H1 (cell line): Measurements from ENCODE around the gene DNAJC10. TPM values are rescaled to one million over a fixed set of nuclear protein-coding genes. Genes with fewer than 3 reads are reported as not detected.

Experiments used
- CTCF ChIA-PET: fragments of 300-600 bp; sonication (Branson Sonifier 250); formaldehyde crosslinking; loops from one replicate; lab custom pipeline; 2021; ENCODE audit not compliant: partially characterized antibody; lab: Charles Lee
- POLR2A ChIA-PET: fragments of 300-600 bp; sonication (Branson Sonifier 250); formaldehyde crosslinking; loops from one replicate; lab custom pipeline; 2021; ENCODE audit warnings: inconsistent platforms; ENCODE audit not compliant: partially characterized antibody; lab: Charles Lee
- DNase-seq, 2 experiments: peaks; one replicate each; pipeline versions ENCODE4 v3.0.0 to v3.0.0-alpha.2; 2010 to 2022; ENCODE audit warnings: low spot score in 2 of 2, low read depth in 1 of 2, mixed read lengths in 1 of 2
- FAIRE-seq: peaks from 2 replicates; lab custom pipeline; 2011; peaks lifted over from hg19 to GRCh38; lab: Jason Lieb, UNC
- H2AFZ ChIP-seq: 2 replicates; pipeline ENCODE4 v1.8.1; 2012; ENCODE audit warnings: low read length, inconsistent platforms
- H2AK5ac ChIP-seq: 2 replicates; pipeline ENCODE4 v1.6.1; 2013; ENCODE audit warnings: low read depth, low read length
- H2BK120ac ChIP-seq: replicated peaks from 2 replicates; pipeline ENCODE3; 2013; ENCODE audit warnings: low read depth, low read length, inconsistent platforms
- H2BK12ac ChIP-seq: 2 replicates; pipeline ENCODE4 v1.6.1; 2013; ENCODE audit warnings: low read depth, low read length
- H2BK15ac ChIP-seq: 2 replicates; pipeline ENCODE4 v1.6.1; 2013; ENCODE audit warnings: low read length
- H2BK20ac ChIP-seq: 2 replicates; pipeline ENCODE4 v1.6.1; 2013; ENCODE audit warnings: low read length
- H2BK5ac ChIP-seq: 2 replicates; pipeline ENCODE4 v1.6.1; 2013; ENCODE audit warnings: low read depth, low read length
- H3K14ac ChIP-seq: 2 replicates; pipeline ENCODE4 v1.6.1; 2013; ENCODE audit warnings: inconsistent platforms; ENCODE audit not compliant: insufficient read length
- H3K18ac ChIP-seq: 2 replicates; pipeline ENCODE4 v1.6.1; 2013; ENCODE audit warnings: low read length; ENCODE audit errors: extremely low read depth
- H3K23ac ChIP-seq: 2 replicates; pipeline ENCODE4 v1.6.1; 2013; ENCODE audit warnings: inconsistent platforms; ENCODE audit not compliant: insufficient read length
- H3K23me2 ChIP-seq: 2 replicates; pipeline ENCODE4 v1.6.1; 2013; ENCODE audit warnings: low read depth, low read length
- H3K27ac ChIP-seq: 2 replicates; pipeline ENCODE4 v1.6.1; 2011; ENCODE audit warnings: low read depth, low read length, inconsistent platforms
- H3K27me3 ChIP-seq, 4 experiments: replicated peaks in 1 of 4; 1 replicate in 1 of 4; 2 replicates in 3 of 4; pipeline versions ENCODE4 v1.6.1 to v1.8.1; 2011 to 2013; ENCODE audit warnings: low read length in 3 of 4, mild to moderate bottlenecking in 3 of 4, inconsistent platforms in 2 of 4, mixed read lengths in 2 of 4, moderate library complexity in 1 of 4; ENCODE audit not compliant: control insufficient read depth in 3 of 4, insufficient read depth in 3 of 4; ENCODE audit errors: extremely low read depth in 1 of 4
- H3K36me3 ChIP-seq, 4 experiments: 2 replicates each; pipeline versions ENCODE4 v1.6.1 to v1.8.1; 2011 to 2013; ENCODE audit warnings: mild to moderate bottlenecking in 4 of 4, low read length in 3 of 4, moderate library complexity in 2 of 4, control low read depth in 1 of 4, inconsistent platforms in 1 of 4; ENCODE audit not compliant: insufficient read depth in 4 of 4, control insufficient read depth in 2 of 4
- H3K4ac ChIP-seq: replicated peaks from 2 replicates; pipeline ENCODE3; 2013; ENCODE audit warnings: low read length, low read depth, mixed read lengths, inconsistent platforms; ENCODE audit not compliant: insufficient read length
- H3K4me1 ChIP-seq, 4 experiments: replicated peaks in 1 of 4; 1 replicate in 1 of 4; 2 replicates in 3 of 4; pipeline versions ENCODE4 v1.6.1 to v1.8.1; 2011 to 2013; ENCODE audit warnings: low read length in 3 of 4, inconsistent platforms in 2 of 4, mixed read lengths in 1 of 4; ENCODE audit not compliant: insufficient read depth in 4 of 4, control insufficient read depth in 3 of 4
- H3K4me2 ChIP-seq, 2 experiments: 2 replicates each; pipeline versions ENCODE4 v1.6.1 to v1.8.1; 2011 to 2013; ENCODE audit warnings: low read depth in 2 of 2, low read length in 2 of 2, control low read depth in 1 of 2, inconsistent platforms in 1 of 2, mild to moderate bottlenecking in 1 of 2; ENCODE audit not compliant: insufficient read depth in 1 of 2
- H3K4me3 ChIP-seq, 4 experiments: fragments of 200-600, 300-600 bp in 1 of 4; sonication (generic), shearing (Covaris generic), sonication (Bioruptor Twin) in 1 of 4; 2 replicates each; pipeline versions ENCODE4 v1.5.1 to v1.8.1; 2011 to 2016; ENCODE audit warnings: low read length in 4 of 4, low read depth in 3 of 4, control low read depth in 2 of 4, inconsistent platforms in 2 of 4, mild to moderate bottlenecking in 2 of 4, mixed read lengths in 1 of 4, moderate library complexity in 1 of 4; ENCODE audit not compliant: insufficient read depth in 2 of 4; ENCODE audit errors: extremely low read depth in 1 of 4
- H3K56ac ChIP-seq: replicated peaks from 2 replicates; pipeline ENCODE3; 2013; ENCODE audit warnings: low read depth, mild to moderate bottlenecking, mixed read lengths, low read length, inconsistent platforms; ENCODE audit not compliant: insufficient read length
- H3K79me1 ChIP-seq: 2 replicates; pipeline ENCODE4 v1.6.1; 2013; ENCODE audit warnings: low read depth, low read length, control low read depth
- H3K79me2 ChIP-seq, 2 experiments: 2 replicates each; pipeline versions ENCODE4 v1.6.1 to v1.8.1; 2012 to 2013; ENCODE audit warnings: low read length in 2 of 2, mild to moderate bottlenecking in 2 of 2, inconsistent platforms in 1 of 2; ENCODE audit not compliant: insufficient read depth in 2 of 2, control insufficient read depth in 1 of 2
- H3K9ac ChIP-seq, 4 experiments: replicated peaks in 1 of 4; 1 replicate in 1 of 4; 2 replicates in 3 of 4; pipeline versions ENCODE4 v1.6.1 to v1.8.1; 2011 to 2013; ENCODE audit warnings: low read depth in 3 of 4, low read length in 3 of 4, control low read depth in 2 of 4, mild to moderate bottlenecking in 2 of 4, moderate library complexity in 2 of 4, inconsistent platforms in 1 of 4; ENCODE audit errors: extremely low read depth in 1 of 4
- H3K9me3 ChIP-seq, 2 experiments: 2 replicates each; pipeline versions ENCODE4 v1.6.1 to v1.8.1; 2012 to 2013; ENCODE audit warnings: mild to moderate bottlenecking in 2 of 2, moderate library complexity in 2 of 2, control low read depth in 1 of 2, inconsistent platforms in 1 of 2, low read depth in 1 of 2, low read length in 1 of 2, mixed read lengths in 1 of 2; ENCODE audit not compliant: insufficient read depth in 2 of 2
- H4K20me1 ChIP-seq, 2 experiments: replicated peaks in 1 of 2; 2 replicates each; pipeline versions ENCODE3 to v1.8.1; 2011 to 2013; ENCODE audit warnings: inconsistent platforms in 2 of 2, low read length in 2 of 2, mild to moderate bottlenecking in 1 of 2; ENCODE audit not compliant: insufficient read depth in 2 of 2, control insufficient read depth in 1 of 2
- H4K5ac ChIP-seq: 2 replicates; pipeline ENCODE4 v1.6.1; 2013; ENCODE audit warnings: low read length, low read depth, mixed read lengths, inconsistent platforms; ENCODE audit not compliant: insufficient read length
- H4K8ac ChIP-seq: 2 replicates; pipeline ENCODE4 v1.8.0; 2013; ENCODE audit warnings: mild to moderate bottlenecking, moderate library complexity, low read length, inconsistent platforms; ENCODE audit not compliant: insufficient read depth; ENCODE audit errors: extremely low read depth
- H4K91ac ChIP-seq: replicated peaks from 2 replicates; pipeline ENCODE3; 2013; ENCODE audit warnings: low read length, mixed read lengths, inconsistent platforms; ENCODE audit not compliant: insufficient read length
- JUN ChIP-seq: IDR thresholded peaks from 2 replicates; pipeline ENCODE4 v1.6.1; 2011; ENCODE audit warnings: low read depth, mild to moderate bottlenecking, improper control_type of control experiment, low read length
- POLR2AphosphoS5 ChIP-seq: IDR thresholded peaks from 2 replicates; pipeline ENCODE4 v1.6.1; 2011; ENCODE audit warnings: low read depth, low read length
- SP4 ChIP-seq: IDR thresholded peaks from 2 replicates; pipeline ENCODE4 v1.6.1; 2012; ENCODE audit warnings: low read length, inconsistent platforms
- TBP ChIP-seq: IDR thresholded peaks from 2 replicates; pipeline ENCODE4 v1.6.1; 2011; ENCODE audit warnings: low read depth, low read length, improper control_type of control experiment
- WGBS, 2 experiments: shearing (Covaris generic) in 1 of 2; methylation state at CpG; one replicate each; pipeline versions ENCODE4 v1.1.6 to v1.1.7; 2013 to 2015; ENCODE audit warnings: low lambda C conversion rate in 2 of 2, mixed read lengths in 2 of 2, inconsistent platforms in 1 of 2, low coverage in 1 of 2, missing lambda C conversion rate in 1 of 2; ENCODE audit not compliant: insufficient replicate concordance in 2 of 2, insufficient coverage in 1 of 2, insufficient read length in 1 of 2; ENCODE audit errors: extremely low coverage in 1 of 2, missing lambda C conversion rate in 1 of 2; 5-methylcytosine and 5-hydroxymethylcytosine counted together
- polyA plus RNA-seq, 7 experiments: library from polyadenylated mRNA; depleted of rRNA in 3 of 7; stranded (reverse) in 5 of 7; unstranded in 2 of 7; fragments of >200 nt in 5 of 7; fragments of 200-250 nt in 2 of 7; gene quantifications; 1 replicate in 5 of 7; 2 replicates in 1 of 7; 4 replicates in 1 of 7; pipeline versions ENCODE4 v1.2.1 to v1.2.3, GENCODE V29; 2011 to 2013; ENCODE audit warnings: missing spikeins in 2 of 7, mixed read lengths in 2 of 7
- total RNA-seq: library from RNA; stranded (reverse); fragmentation: NEBNext Ultra II Directional; extraction: Animal tissue kit (Norgen Biotek cat#: 25700); gene quantifications from 2 replicates; pipeline ENCODE4 v1.2.1, GENCODE V29; 2021

Gene DNAJC10
- total and polyA plus RNA-seq, 2 of the 8 experiments (the other 6 are each of a cell fraction or from before 2014, with no cell fraction given): 23.2 to 121 TPM

DNA sequence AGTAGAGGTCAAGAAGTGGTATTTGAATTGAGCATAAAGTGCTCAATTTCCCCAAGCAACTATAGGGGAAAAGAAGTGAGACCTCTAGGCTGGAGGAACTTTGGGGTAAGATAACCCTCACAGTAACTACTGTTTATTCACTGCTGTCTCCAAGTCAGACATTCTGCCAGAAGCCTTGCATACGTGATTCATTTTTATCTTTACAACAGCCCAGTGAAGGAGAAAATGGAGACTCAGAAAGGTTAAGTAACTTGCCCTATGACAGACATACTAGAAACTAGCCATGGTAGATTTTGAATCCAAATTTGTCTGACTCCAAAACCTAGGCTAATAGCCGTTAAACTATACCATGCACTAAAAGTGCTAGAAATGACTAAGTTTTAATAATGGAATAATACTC is 28.4 kb downstream of the DNAJC10 start:
- no peaks in the 10 kb centered on the region for H3K9me3 ChIP-seq
- no peak overlapping the region for H3K27ac ChIP-seq
- H4K5ac ChIP-seq: no peak overlapping the region
- H2BK20ac ChIP-seq: no peak overlapping the region
- H3K4ac ChIP-seq: no peak overlapping the region
- no peak overlapping the region for H4K8ac ChIP-seq
- H3K79me1 ChIP-seq: no peaks in the 10 kb centered on the region
- WGBS, 2 experiments: 86% methylated on average over 2 of the region's 2 CpGs; no CpG with 5 or more reads in 1 of the 2 experiments
- H2AK5ac ChIP-seq: no peak overlapping the region
- H3K4me3 ChIP-seq: no peak overlapping the region
- H3K9ac ChIP-seq: no peak overlapping the region
- H3K4me1 ChIP-seq: no peaks in the 10 kb centered on the region
- H3K14ac ChIP-seq: no peak overlapping the region
- TF ChIP-seq POLR2AphosphoS5 (no peak), JUN (no peak), SP4 (no peak), TBP (no peak)
- TF ChIP-seq, all 59 proteins: peak for 0
- H4K20me1 ChIP-seq: no peaks in the 10 kb centered on the region
- H2BK120ac ChIP-seq: no peak overlapping the region
- H4K91ac ChIP-seq: no peak overlapping the region
- H3K4me2 ChIP-seq: no peak overlapping the region
- H2BK5ac ChIP-seq: no peak overlapping the region
- H3K36me3 ChIP-seq: peaks cover 0 to 57% (median 24%) of the 10 kb centered on the region in 4 experiments; a peak in 6 of 8 replicates
- H3K27me3 ChIP-seq: no peaks in the 10 kb centered on the region
- ChIA-PET POLR2A (no interaction called here), CTCF (no interaction called here)
- no peak for FAIRE-seq
- no peak overlapping the region for H2AFZ ChIP-seq
- H3K23me2 ChIP-seq: no peaks in the 10 kb centered on the region
- no peak overlapping the region for H3K56ac ChIP-seq
- H3K23ac ChIP-seq: no peak overlapping the region
- no peak overlapping the region for H2BK12ac ChIP-seq
- H3K79me2 ChIP-seq: no peaks in the 10 kb centered on the region
- H3K18ac ChIP-seq: no peak overlapping the region
- H2BK15ac ChIP-seq: no peak overlapping the region
- no peak for DNase-seq
